Endothelial cell of umbilical vein (primary cell): ENCODE data around the gene ABCC1. TPM values are rescaled to one million over a fixed set of nuclear protein-coding genes. Genes with fewer than 3 reads are reported as not detected.

ENCODE experiments used
- BruUV-seq: library from RNA; stranded (reverse); fragments of 400-500 nt; replicated peaks from 2 replicates; lab custom pipeline; 2021; lab: Mats Ljungman, UMichigan
- CTCF ChIA-PET: fragments of 300-600, 350-600 bp; sonication (Branson Sonifier 250); formaldehyde crosslinking; loops from one replicate; lab custom pipeline; 2021; ENCODE audit warnings: antibody characterized with exemption, inconsistent platforms; lab: Charles Lee
- POLR2A ChIA-PET: fragments of 300-600, 350-600 bp; sonication (Branson Sonifier 250); formaldehyde crosslinking; loops from one replicate; lab custom pipeline; 2021; ENCODE audit warnings: antibody characterized with exemption, inconsistent platforms; lab: Charles Lee
- DNase-seq: peaks from one replicate; pipeline ENCODE4 v3.0.0-alpha.2; 2011; ENCODE audit warnings: low read depth, low spot score
- FAIRE-seq: peaks from 2 replicates; lab custom pipeline; 2011; peaks lifted over from hg19 to GRCh38; lab: Jason Lieb, UNC
- H2AFZ ChIP-seq: 2 replicates; pipeline ENCODE4 v1.6.0; 2012; ENCODE audit warnings: low read depth, low read length, control low read depth, inconsistent platforms
- H3K27ac ChIP-seq: 2 replicates; pipeline ENCODE4 v1.5.1; 2011; ENCODE audit warnings: low read depth, mild to moderate bottlenecking, control low read depth, low read length, moderate library complexity; ENCODE audit not compliant: insufficient read depth
- H3K27me3 ChIP-seq, 2 experiments: 2 replicates each; pipeline versions ENCODE4 v1.6.0 to v1.6.1; 2011; ENCODE audit warnings: low read length in 2 of 2, mixed read lengths in 1 of 2; ENCODE audit not compliant: control insufficient read depth in 2 of 2, insufficient read depth in 2 of 2
- H3K36me3 ChIP-seq, 2 experiments: 2 replicates in 1 of 2; 3 replicates in 1 of 2; pipeline ENCODE4 v1.5.1; 2011; ENCODE audit warnings: low read length in 2 of 2, mild to moderate bottlenecking in 1 of 2, moderate library complexity in 1 of 2; ENCODE audit not compliant: control insufficient read depth in 2 of 2, insufficient read depth in 2 of 2; ENCODE audit errors: extremely low read depth in 1 of 2
- H3K4me1 ChIP-seq: 3 replicates; pipeline ENCODE4 v1.5.1; 2011; ENCODE audit warnings: mild to moderate bottlenecking, low read length; ENCODE audit not compliant: control insufficient read depth, insufficient read depth; ENCODE audit errors: extremely low read depth
- H3K4me2 ChIP-seq: 2 replicates; pipeline ENCODE4 v1.6.1; 2011; ENCODE audit warnings: low read length, control low read depth, mixed read lengths; ENCODE audit not compliant: insufficient read depth
- H3K4me3 ChIP-seq, 3 experiments: fragments of 200-600 bp in 1 of 3; sonication (generic), shearing (Covaris generic) in 1 of 3; replicated peaks in 1 of 3; 2 replicates each; pipeline ENCODE4 v1.5.1; 2011 to 2016; ENCODE audit warnings: control low read depth in 3 of 3, low read length in 3 of 3, mild to moderate bottlenecking in 2 of 3, inconsistent platforms in 1 of 3, low read depth in 1 of 3, moderate library complexity in 1 of 3; ENCODE audit not compliant: insufficient read depth in 1 of 3
- H3K79me2 ChIP-seq: 2 replicates; pipeline ENCODE4 v1.6.0; 2012; ENCODE audit warnings: low read length, inconsistent platforms; ENCODE audit not compliant: control insufficient read depth, insufficient read depth
- H3K9ac ChIP-seq: replicated peaks from 2 replicates; pipeline ENCODE3; 2011; ENCODE audit warnings: low read length, control low read depth; ENCODE audit not compliant: insufficient read depth; ENCODE audit errors: extremely low read depth
- H3K9me1 ChIP-seq: replicated peaks from 3 replicates; pipeline ENCODE4 v1.6.0; 2011; ENCODE audit warnings: mild to moderate bottlenecking, low read length; ENCODE audit not compliant: control insufficient read depth, insufficient read depth; ENCODE audit errors: extremely low read depth
- H3K9me3 ChIP-seq: replicated peaks from 2 replicates; pipeline ENCODE4 v1.5.1; 2012; ENCODE audit warnings: low read length, inconsistent platforms; ENCODE audit not compliant: control insufficient read depth, insufficient read depth
- H4K20me1 ChIP-seq: replicated peaks from 2 replicates; pipeline ENCODE3; 2011; ENCODE audit warnings: mild to moderate bottlenecking, low read length; ENCODE audit not compliant: control insufficient read depth, insufficient read depth; ENCODE audit errors: extremely low read depth
- CTCF ChIP-seq, 2 donors: IDR thresholded peaks; 1 replicate in 1 of 2; 2 replicates in 1 of 2; pipeline ENCODE4 v1.5.1; 2011; ENCODE audit warnings: low read length in 2 of 2, mild to moderate bottlenecking in 2 of 2, moderate library complexity in 2 of 2, control low read depth in 1 of 2, inconsistent platforms in 1 of 2, low read depth in 1 of 2; ENCODE audit not compliant: insufficient read depth in 1 of 2; ENCODE audit errors: extremely low read depth in 1 of 2
- EZH2 ChIP-seq: IDR thresholded peaks from 2 replicates; pipeline ENCODE4 v1.6.1; 2012; ENCODE audit warnings: borderline replicate concordance, low read depth, mild to moderate bottlenecking, moderate library complexity, low read length, inconsistent platforms; ENCODE audit not compliant: severe bottlenecking
- FOS ChIP-seq: IDR thresholded peaks from 2 replicates; pipeline ENCODE4 v1.6.1; 2011; ENCODE audit warnings: mild to moderate bottlenecking, low read length, moderate library complexity, borderline replicate concordance; ENCODE audit not compliant: insufficient read depth
- GATA2 ChIP-seq: IDR thresholded peaks from 2 replicates; pipeline ENCODE4 v1.7.0; 2011; ENCODE audit warnings: low read depth, mild to moderate bottlenecking, moderate library complexity, mixed read lengths, low read length; ENCODE audit not compliant: insufficient read length, insufficient read depth
- JUN ChIP-seq: IDR thresholded peaks from 2 replicates; pipeline ENCODE4 v1.6.1; 2011; ENCODE audit warnings: borderline replicate concordance, low read depth; ENCODE audit not compliant: insufficient read length, insufficient read depth
- MAX ChIP-seq: IDR thresholded peaks from 2 replicates; pipeline ENCODE4 v1.6.1; 2011; ENCODE audit not compliant: insufficient read depth, insufficient read length
- MYC ChIP-seq: IDR thresholded peaks from one replicate; pipeline ENCODE4 v1.6.1; 2011; ENCODE audit warnings: mild to moderate bottlenecking, low read depth, low read length
- POLR2A ChIP-seq: IDR thresholded peaks from 2 replicates; pipeline ENCODE4 v1.6.1; 2012; ENCODE audit warnings: low read depth, mild to moderate bottlenecking, control low read depth, low read length
- POLR2AphosphoS5 ChIP-seq: IDR thresholded peaks from 2 replicates; pipeline ENCODE4 v1.6.1; 2012; ENCODE audit warnings: low read depth, mild to moderate bottlenecking, control low read depth, low read length, moderate library complexity; ENCODE audit not compliant: insufficient read depth
- dilution Hi-C: fragments of 300-500 bp; cut with MboI; formaldehyde crosslinking; loops from one replicate; pipeline ENCODE4 v1.15.0; 2019; ENCODE audit warnings: low sequenced_read_pairs; ENCODE audit not compliant: extremely low pct_ligation_motif_present
- intact Hi-C: fragments of 100-400 bp; cut with micrococcal nuclease; formaldehyde crosslinking; loops from one replicate; pipeline ENCODE4 v1.10.0; 2022
- polyA plus RNA-seq, 4 experiments: library from polyadenylated mRNA; depleted of rRNA in 3 of 4; stranded (reverse) in 3 of 4; unstranded in 1 of 4; fragments of >200 nt; gene quantifications; 2 replicates each; pipeline versions ENCODE4 v1.2.1 to v1.2.3, GENCODE V29; 2011 to 2012; ENCODE audit warnings: missing spikeins in 1 of 4
- total RNA-seq: library from RNA; stranded (reverse); gene quantifications from 2 replicates; pipeline ENCODE4 v1.2.3, GENCODE V29; 2021

The ABCC1 gene
- total and polyA plus RNA-seq, 2 donors (not counting 3 experiments of a cell fraction or from before 2014, with no cell fraction given), result 46.1 to 89.2 TPM

DNA sequence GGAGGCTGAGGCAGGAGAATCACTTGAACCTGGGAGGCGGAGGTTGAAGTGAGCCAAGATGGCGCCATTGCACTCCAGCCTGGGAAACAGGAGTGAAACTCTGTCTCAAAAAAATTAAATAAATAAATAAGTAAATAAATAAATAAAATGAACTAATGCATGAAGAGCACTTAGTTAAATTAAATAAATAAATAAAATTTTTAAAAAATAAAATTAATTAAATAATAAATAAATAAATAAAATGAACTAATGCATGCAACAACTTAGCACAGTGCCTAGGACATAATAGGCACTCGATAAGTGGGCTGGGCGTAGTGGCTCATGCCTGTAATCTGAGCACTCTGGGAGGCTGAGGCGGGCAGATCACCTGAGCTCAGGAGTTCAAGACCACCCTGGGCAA is 45.5 kb upstream of the ABCC1 start:
- POLR2A ChIA-PET, result no interaction called here

More for the DNA sequence above, 45.5 kb upstream of the ABCC1 start:
- Histone ChIP-seq H3K36me3 (no peaks in the 10 kb centered on the region), H3K9ac (no peak overlapping the region), H3K4me3 (no peak overlapping the region), H3K79me2 (no peaks in the 10 kb centered on the region), H3K27ac (no peak overlapping the region), H3K9me3 (no peaks in the 10 kb centered on the region), H3K27me3 (no peaks in the 10 kb centered on the region), H2AFZ (no peak overlapping the region), H3K4me1 (no peaks in the 10 kb centered on the region), H3K9me1 (no peaks in the 10 kb centered on the region), H4K20me1 (no peaks in the 10 kb centered on the region), H3K4me2 (no peak overlapping the region)
- dilution Hi-C loops (no loop called here), intact Hi-C loops (no loop called here)
- TF ChIP-seq CTCF (IDR thresholded peaks at IDR 0.05; ENCODE audit: extremely low read depth in 1 of 2, insufficient read depth in 1 of 2, low read depth in 1 of 2, low read length in 2 of 2) (no peak), JUN (no peak), POLR2A (no peak), FOS (no peak), MYC (no peak), POLR2AphosphoS5 (no peak), EZH2 (no peak), GATA2 (no peak), MAX (no peak)
- CTCF ChIA-PET, result interaction anchor here (0.9 to 1.3 kb wide), 2 partner anchors 36 to 82 kb away, joined by 3 to 5 read pairs; no protein-coding TSS in a partner anchor
- FAIRE-seq (no peak), DNase-seq (no peak)
- BruUV-seq, result no TSS peak
